Urothelium cell line (cell line): ENCODE data around the gene MYMK.

Source experiments
- DNase-seq: peaks from one replicate; pipeline ENCODE4 v3.0.0; 2011; ENCODE audit warnings: low spot score, mixed read lengths
- FAIRE-seq: peaks from 2 replicates; lab custom pipeline; 2011; peaks lifted over from hg19 to GRCh38; lab: Jason Lieb, UNC

Gene MYMK

DNA sequence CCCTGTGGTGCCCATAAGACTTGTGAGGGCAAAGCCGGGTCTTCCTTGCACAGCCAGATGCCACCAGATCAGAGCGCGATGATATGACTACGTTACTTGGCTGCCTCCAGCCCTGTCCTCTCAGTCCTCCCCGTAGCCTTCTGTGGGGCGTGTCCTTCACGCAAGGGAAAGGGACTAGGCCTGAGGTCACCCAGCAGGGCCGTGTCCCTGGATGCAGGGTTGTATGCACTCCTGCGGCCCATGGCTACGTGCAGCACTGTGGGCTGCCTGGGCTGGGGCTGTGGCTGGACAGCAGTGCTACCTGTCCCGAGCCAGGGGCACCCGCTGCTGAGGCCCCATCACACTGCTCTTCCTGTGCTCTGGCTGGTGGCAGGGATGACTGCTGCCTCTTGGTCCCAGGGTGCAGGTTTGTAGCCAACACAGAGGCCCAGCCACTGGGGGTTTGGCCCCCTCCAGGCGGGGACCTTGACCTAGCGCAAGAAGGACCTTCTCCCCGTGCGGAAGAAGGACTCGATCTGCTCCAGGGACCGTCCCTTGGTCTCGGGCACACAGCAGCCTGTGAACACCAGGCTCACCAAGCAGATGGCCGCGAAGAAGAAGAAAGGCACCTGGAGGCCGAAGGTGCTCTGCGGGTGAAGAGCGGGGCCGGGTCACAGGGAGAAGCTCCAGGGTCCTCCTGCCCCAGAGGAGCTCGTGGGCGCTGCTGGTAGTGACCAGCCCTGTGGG is 53.0 kb downstream of the MYMK start:
- DNase-seq (no peak), FAIRE-seq (no peak)

DNA sequence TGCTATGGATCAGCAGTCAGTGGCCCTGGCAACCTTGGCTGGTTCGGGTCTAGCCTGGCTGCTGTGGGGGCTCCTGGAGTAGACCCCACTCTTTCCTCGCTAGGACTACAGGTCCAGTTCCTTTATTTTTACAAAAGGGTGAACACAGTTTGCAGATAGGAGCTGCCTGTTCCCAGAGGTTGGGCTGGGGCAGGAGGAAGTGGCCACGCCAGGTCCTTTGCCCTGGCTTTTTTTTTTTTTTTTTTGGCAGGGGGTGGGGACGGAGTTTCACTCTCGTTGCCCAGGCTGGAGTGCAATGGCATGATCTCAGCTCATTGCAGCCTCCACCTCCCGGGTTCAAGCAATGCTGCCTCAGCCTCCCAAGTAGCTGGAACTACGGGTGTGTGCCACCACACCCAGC is 53.8 kb downstream of the MYMK start:
- no peak for DNase-seq
- FAIRE-seq, result no peak

DNA sequence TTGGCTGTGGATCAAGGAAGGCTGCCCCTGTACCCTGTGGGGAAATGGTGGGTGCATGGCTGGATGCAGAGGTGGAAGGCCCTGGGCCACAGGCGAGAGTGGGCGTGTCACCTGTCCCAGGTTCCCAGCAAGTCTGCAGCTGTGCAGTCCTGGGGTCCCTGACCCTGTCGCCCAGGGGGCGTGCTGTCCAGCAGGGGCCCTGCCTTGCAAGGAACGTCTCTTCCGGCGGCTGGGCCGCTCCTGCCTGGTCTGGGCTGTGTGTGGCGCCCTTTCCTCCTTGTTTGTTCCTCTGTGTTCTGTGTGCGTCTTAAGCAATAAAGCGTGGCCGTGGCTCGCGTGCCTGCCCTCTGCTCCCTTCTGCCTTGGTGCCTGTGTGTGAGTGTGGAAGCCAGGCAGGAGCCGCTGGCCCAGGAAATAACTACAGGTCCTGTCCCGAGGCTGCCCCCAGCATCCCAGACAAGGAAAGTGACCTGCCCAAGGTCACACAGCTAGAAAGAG is 54.3 kb downstream of the MYMK start:
- no peak for DNase-seq
- no peak for FAIRE-seq

GRCh38 chr9:133468777-133469421 is 55.9 kb downstream of the MYMK start:
- no peak for FAIRE-seq
- DNase-seq, result no peak

- FAIRE-seq (no peak), DNase-seq (no peak)
Observed at GRCh38 chr9:133468374-133468773, 56.4 kb downstream of the MYMK start.

DNA sequence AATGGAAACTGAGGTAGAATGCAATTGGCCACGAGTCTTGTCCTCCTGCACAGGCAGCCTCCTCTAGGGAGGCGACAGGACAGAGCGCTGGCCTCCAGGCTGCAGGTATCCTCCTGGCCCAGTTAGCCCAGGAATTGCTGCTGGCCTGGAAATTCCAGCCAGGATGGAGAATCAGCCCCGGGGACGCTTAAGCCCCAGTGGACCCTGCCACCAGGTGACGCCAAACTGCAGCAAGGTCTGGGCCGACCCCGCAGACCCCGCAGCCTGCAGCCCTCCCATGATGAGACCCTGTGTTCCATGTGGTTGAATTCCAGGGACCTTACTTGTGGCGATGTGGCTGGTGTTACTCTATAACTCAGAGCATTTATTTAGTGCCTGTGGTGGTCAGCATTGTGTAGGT is 57.7 kb downstream of the MYMK start:
- FAIRE-seq, result no peak
- no peak for DNase-seq

DNA sequence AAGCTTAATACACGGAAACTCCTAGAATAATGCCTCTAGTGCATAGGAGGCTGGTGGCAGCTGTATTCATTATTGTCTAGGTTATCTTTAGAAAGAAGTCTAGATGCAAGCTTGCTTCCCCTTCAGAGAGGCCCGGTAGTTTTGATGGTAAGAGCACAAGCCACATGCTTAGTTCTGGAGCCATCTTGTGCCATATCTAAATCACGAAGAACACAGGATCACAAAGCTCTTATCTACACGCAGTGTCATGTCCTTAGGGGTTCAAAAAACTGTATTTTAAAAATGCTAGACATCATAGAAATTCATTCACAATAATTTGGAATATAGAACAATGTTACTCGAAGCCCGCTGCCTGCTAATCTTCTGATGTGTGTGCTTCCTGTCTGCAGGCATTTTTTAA is 58.8 kb downstream of the MYMK start:
- DNase-seq, result no peak
- FAIRE-seq, result no peak

DNA sequence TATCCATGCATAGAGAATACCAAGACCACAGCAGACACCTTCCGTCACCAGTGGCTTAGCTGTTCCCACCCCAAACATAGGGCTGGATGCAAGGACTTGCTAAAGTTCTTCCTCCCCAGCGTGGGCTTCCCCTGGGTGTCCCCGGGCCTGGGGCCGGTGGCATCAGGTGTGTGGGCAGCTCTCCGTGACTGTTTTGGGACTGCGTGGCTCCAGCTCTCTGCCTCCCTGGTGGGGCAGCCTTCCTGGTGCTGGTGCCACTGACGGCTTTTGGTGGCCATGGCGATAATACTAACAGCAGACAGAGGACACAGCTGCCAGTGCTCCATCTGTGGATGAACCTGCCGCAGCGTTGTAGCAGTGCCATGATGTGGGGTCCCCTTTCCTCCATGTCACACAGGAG is 60.1 kb downstream of the MYMK start:
- FAIRE-seq (no peak), DNase-seq (no peak)
